GM12878 (cell line): ENCODE results near the gene SLC6A3.

Experiments used
- EZH2 ChIP-seq: IDR thresholded peaks from 2 replicates; pipeline ENCODE4 v1.6.1; 2012; ENCODE audit warnings: low read depth, mild to moderate bottlenecking, control low read depth, inconsistent platforms, low read length, borderline replicate concordance; ENCODE audit not compliant: control insufficient read depth
- FOS ChIP-seq: IDR thresholded peaks from 3 replicates; pipeline ENCODE4 v1.6.1; 2011; ENCODE audit warnings: borderline replicate concordance; ENCODE audit not compliant: insufficient read length; ENCODE audit errors: extremely low read depth

DNA sequence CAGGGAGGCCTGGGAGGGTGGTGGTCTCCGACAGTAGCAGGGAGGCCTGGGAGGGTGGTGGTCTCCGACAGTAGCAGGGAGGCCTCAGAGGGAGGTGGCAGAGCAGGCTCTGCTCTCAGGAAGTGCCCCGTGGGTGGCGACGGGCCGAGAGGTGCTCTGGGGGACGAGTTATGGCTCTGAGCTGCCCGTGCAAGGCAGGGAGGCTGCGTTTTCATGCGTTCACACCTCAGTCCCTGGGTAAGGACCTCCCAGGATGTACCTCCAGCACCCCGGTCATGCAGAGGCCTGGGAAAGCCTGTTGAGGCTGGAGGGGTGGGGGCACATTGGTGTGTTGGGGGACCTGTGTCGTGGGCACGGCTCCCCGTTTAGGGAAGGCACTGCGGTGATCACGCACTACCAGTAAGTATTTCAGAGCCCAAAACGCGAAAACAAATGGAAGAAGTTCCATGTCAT lies 63.0 kb downstream of the SLC6A3 start:
- TF ChIP-seq EZH2 (no peak), FOS (no peak)
